ENCODE measurements around the gene RAB4A. TPM values are rescaled to one million over a fixed set of nuclear protein-coding genes. Genes with fewer than 3 reads are reported as not detected.
A peak's percentile ranks its signal among the peaks of the same experiment; 100 is the strongest.
"Not testable (repeated sequence)": the region's sequence is repeated elsewhere in the genome, so short reads cannot be mapped to it uniquely, and the experiment has no call there.

Gene RAB4A
- total and polyA plus RNA-seq, 3 experiments from 2014 or later, result 24.4 to 34.9 (median 32.2) TPM

GRCh38 chr1:229325401-229325800 lies 54.5 kb downstream of the RAB4A start:
- Mint-ChIP-seq H3K4me1 (peaks cover 15 to 32% (median 19%) of the 10 kb centered on the region in 3 donors), H3K9me3 (no peaks in the 10 kb centered on the region), H3K27ac (peak overlapping the region in 7 of 8 donors; percentile 68 to 95 (median 93)), H3K36me3 (peaks cover 3 to 49% (median 14%) of the 10 kb centered on the region in 3 donors), H3K4me3 (peak overlapping the region; percentile 3 to 80 (median 68)), H3K27me3 (no peaks in the 10 kb centered on the region)
- ChIA-PET CTCF (no interaction called here), POLR2A (no interaction called here)
- no peak for DNase-seq
- no peak overlapping the region for H3K4me3 ChIP-seq (ENCODE audit: low read length)
- H3K27me3 ChIP-seq (ENCODE audit: insufficient read depth, low read length, poor library complexity, severe bottlenecking), result no peaks in the 10 kb centered on the region
- peaks cover 8% of the 10 kb centered on the region for H3K36me3 ChIP-seq (ENCODE audit: insufficient read depth, low read length)
- H3K27ac ChIP-seq (ENCODE audit: low read depth, low read length), result no peak overlapping the region
- H3K9me3 ChIP-seq (ENCODE audit: low read length), result no peaks in the 10 kb centered on the region
- peaks cover 4% of the 10 kb centered on the region for H3K4me1 ChIP-seq (ENCODE audit: insufficient read depth, low read length)

- peak overlapping the region; percentile 37 to 80 (median 68) for H3K4me3 Mint-ChIP-seq
- no peak overlapping the region for H3K4me3 ChIP-seq (ENCODE audit: low read length)
These were observed 55.1 kb downstream of the RAB4A start for GRCh38 chr1:229325853-229326487.

DNA sequence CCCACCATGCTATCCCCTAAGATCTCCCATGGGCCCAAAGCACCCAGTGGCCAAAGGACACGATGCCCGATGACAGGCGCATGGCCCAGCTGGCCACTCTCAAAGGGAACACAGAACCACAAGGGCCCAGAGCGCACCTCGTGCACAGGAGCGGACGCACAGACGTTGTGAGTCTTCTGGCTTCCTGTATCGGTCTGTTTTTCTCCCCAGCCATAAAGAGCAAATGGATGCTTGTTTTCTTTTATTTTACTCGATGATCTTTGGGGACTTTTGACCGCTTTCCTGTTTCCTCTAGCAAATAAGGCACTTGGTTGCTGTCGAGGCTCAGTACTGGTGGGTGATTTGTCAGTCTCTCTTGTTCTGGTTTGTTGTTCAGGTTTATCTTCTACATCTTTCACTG lies 55.7 kb downstream of the RAB4A start:
- H3K27me3 Mint-ChIP-seq, result no peaks in the 10 kb centered on the region
- POLR2A ChIA-PET, result no interaction called here
- peaks cover 15 to 32% (median 19%) of the 10 kb centered on the region in 3 donors for H3K4me1 Mint-ChIP-seq
- CTCF ChIA-PET, result no interaction called here
- H3K27me3 ChIP-seq (ENCODE audit: insufficient read depth, low read length, poor library complexity, severe bottlenecking), result no peaks in the 10 kb centered on the region
- DNase-seq, result no peak
- peaks cover 8% of the 10 kb centered on the region for H3K36me3 ChIP-seq (ENCODE audit: insufficient read depth, low read length)
- no peak overlapping the region for H3K27ac ChIP-seq (ENCODE audit: low read depth, low read length)
- peak overlapping the region; percentile 61 to 95 (median 92) for H3K27ac Mint-ChIP-seq
- H3K4me1 ChIP-seq (ENCODE audit: insufficient read depth, low read length), result peaks cover 4% of the 10 kb centered on the region
- H3K9me3 Mint-ChIP-seq, result no peaks in the 10 kb centered on the region
- H3K36me3 Mint-ChIP-seq, result peaks cover 3 to 47% (median 14%) of the 10 kb centered on the region in 3 donors
- peak overlapping the region; percentile 37 to 80 (median 66) for H3K4me3 Mint-ChIP-seq
- no peak overlapping the region for H3K4me3 ChIP-seq (ENCODE audit: low read length)
- H3K9me3 ChIP-seq (ENCODE audit: low read length), result no peaks in the 10 kb centered on the region

More at GRCh38 chr1:229325853-229326487, 55.1 kb downstream of the RAB4A start:
- Histone ChIP-seq H3K9me3 (ENCODE audit: low read length) (no peaks in the 10 kb centered on the region), H3K27ac (ENCODE audit: low read depth, low read length) (no peak overlapping the region), H3K36me3 (ENCODE audit: insufficient read depth, low read length) (peaks cover 8% of the 10 kb centered on the region), H3K27me3 (ENCODE audit: insufficient read depth, low read length, poor library complexity, severe bottlenecking) (no peaks in the 10 kb centered on the region), H3K4me1 (ENCODE audit: insufficient read depth, low read length) (peaks cover 4% of the 10 kb centered on the region)
- DNase-seq, result no peak
- Mint-ChIP-seq H3K9me3 (no peaks in the 10 kb centered on the region), H3K36me3 (peaks cover 3 to 48% (median 14%) of the 10 kb centered on the region in 3 donors), H3K27ac (peak overlapping the region in 7 of 8 donors; percentile 68 to 95 (median 93)), H3K4me1 (peaks cover 15 to 32% (median 19%) of the 10 kb centered on the region in 3 donors), H3K27me3 (no peaks in the 10 kb centered on the region)
- CTCF ChIA-PET, result no interaction called here
- POLR2A ChIA-PET, result no interaction called here

GRCh38 chr1:229327765-229328164 lies 56.9 kb downstream of the RAB4A start:
- H3K4me1 ChIP-seq (ENCODE audit: insufficient read depth, low read length); H3K27ac ChIP-seq (ENCODE audit: low read depth, low read length); POLR2A ChIA-PET; H3K9me3 ChIP-seq (ENCODE audit: low read length); H3K36me3 ChIP-seq (ENCODE audit: insufficient read depth, low read length); H3K27me3 Mint-ChIP-seq; H3K27me3 ChIP-seq (ENCODE audit: insufficient read depth, low read length, poor library complexity, severe bottlenecking); CTCF ChIA-PET; H3K4me3 Mint-ChIP-seq; H3K9me3 Mint-ChIP-seq; H3K4me3 ChIP-seq (ENCODE audit: low read length): not testable (repeated sequence)
- DNase-seq, result peak in 4 of 5 donors; percentile 7 to 49 (median 32)
- Mint-ChIP-seq H3K27ac (peak overlapping the region; percentile 39 to 94 (median 70)), H3K4me1 (peaks cover 15 to 32% (median 19%) of the 10 kb centered on the region in 3 donors), H3K36me3 (peaks cover 5 to 40% (median 11%) of the 10 kb centered on the region in 3 donors)

DNA sequence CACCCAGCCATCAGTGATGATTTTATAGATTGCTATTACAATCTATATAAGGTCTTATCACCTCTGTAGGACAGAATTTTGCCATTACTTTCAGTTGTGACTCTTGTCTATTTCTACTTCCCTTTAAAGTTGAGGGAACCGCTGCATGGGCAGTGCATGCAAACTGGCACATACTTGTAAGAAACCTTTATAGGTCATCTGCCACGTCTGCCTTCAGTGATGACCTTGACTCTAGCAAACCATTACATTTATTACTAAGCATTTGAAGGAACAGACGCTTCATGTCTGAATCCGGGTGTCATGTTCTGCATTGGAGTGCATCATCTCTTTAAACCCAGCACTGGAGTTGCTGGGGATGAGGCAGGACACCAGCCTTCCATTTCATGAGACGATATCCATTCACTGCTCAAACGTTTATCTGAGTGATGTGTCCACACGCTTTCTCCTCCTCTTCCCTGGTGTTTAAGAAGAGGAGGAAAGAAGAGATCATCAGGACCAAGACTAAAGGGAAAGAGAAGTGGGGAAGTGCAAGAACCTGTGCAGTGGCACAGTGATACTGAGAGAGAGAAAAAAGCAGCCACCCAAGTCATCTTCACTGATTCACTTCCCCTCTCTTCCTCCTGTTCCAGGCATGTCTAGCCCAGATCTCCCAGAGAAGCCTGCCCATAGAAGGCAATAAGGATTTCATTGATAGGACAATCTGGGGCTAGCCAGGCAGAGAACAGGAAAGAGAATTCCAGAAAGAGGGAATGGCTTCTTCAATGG lies 57.9 kb downstream of the RAB4A start:
- Mint-ChIP-seq H3K4me3 (no peak overlapping the region), H3K36me3 (peaks cover 7 to 31% (median 8%) of the 10 kb centered on the region in 3 donors), H3K27me3 (no peaks in the 10 kb centered on the region), H3K9me3 (no peaks in the 10 kb centered on the region), H3K27ac (peak overlapping the region in 5 of 8 donors; percentile 52 to 94 (median 65)), H3K4me1 (peaks cover 15 to 32% (median 19%) of the 10 kb centered on the region in 3 donors)
- POLR2A ChIA-PET, result no interaction called here
- H3K36me3 ChIP-seq (ENCODE audit: insufficient read depth, low read length), result no peaks in the 10 kb centered on the region
- no peaks in the 10 kb centered on the region for H3K27me3 ChIP-seq (ENCODE audit: insufficient read depth, low read length, poor library complexity, severe bottlenecking)
- H3K9me3 ChIP-seq (ENCODE audit: low read length), result no peaks in the 10 kb centered on the region
- CTCF ChIA-PET, result no interaction called here
- H3K4me3 ChIP-seq (ENCODE audit: low read length), result no peak overlapping the region
- no peak overlapping the region for H3K27ac ChIP-seq (ENCODE audit: low read depth, low read length)
- no peak for DNase-seq
- H3K4me1 ChIP-seq (ENCODE audit: insufficient read depth, low read length), result peaks cover 4% of the 10 kb centered on the region

GRCh38 chr1:229334269-229334668 lies 63.4 kb downstream of the RAB4A start:
- ChIA-PET CTCF (no interaction called here), POLR2A (no interaction called here)
- Histone ChIP-seq H3K27me3 (ENCODE audit: insufficient read depth, low read length, poor library complexity, severe bottlenecking) (no peaks in the 10 kb centered on the region), H3K4me3 (ENCODE audit: low read length) (no peak overlapping the region), H3K9me3 (ENCODE audit: low read length) (no peaks in the 10 kb centered on the region), H3K4me1 (ENCODE audit: insufficient read depth, low read length) (no peaks in the 10 kb centered on the region), H3K36me3 (ENCODE audit: insufficient read depth, low read length) (no peaks in the 10 kb centered on the region), H3K27ac (ENCODE audit: low read depth, low read length) (no peak overlapping the region)
- H3K4me3 Mint-ChIP-seq, result peak overlapping the region in 1 of 7 donors; percentile 62
- no peak overlapping the region for H3K27ac Mint-ChIP-seq
- H3K27me3 Mint-ChIP-seq, result peaks cover 0 to 2% of the 10 kb centered on the region in 2 donors
- no peak for DNase-seq
- H3K36me3 Mint-ChIP-seq, result peaks cover 10 to 16% (median 13%) of the 10 kb centered on the region in 3 donors
- H3K4me1 Mint-ChIP-seq, result peaks cover 17 to 31% (median 19%) of the 10 kb centered on the region in 3 donors
- no peaks in the 10 kb centered on the region for H3K9me3 Mint-ChIP-seq

GRCh38 chr1:229334716-229335115 lies 63.8 kb downstream of the RAB4A start:
- peaks cover 10 to 16% (median 12%) of the 10 kb centered on the region in 3 donors for H3K36me3 Mint-ChIP-seq
- no peak overlapping the region for H3K27ac Mint-ChIP-seq
- no peak for DNase-seq
- no peak overlapping the region for H3K27ac ChIP-seq (ENCODE audit: low read depth, low read length)
- no peaks in the 10 kb centered on the region for H3K36me3 ChIP-seq (ENCODE audit: insufficient read depth, low read length)
- peak overlapping the region in 1 of 7 donors; percentile 62 for H3K4me3 Mint-ChIP-seq
- H3K4me1 ChIP-seq (ENCODE audit: insufficient read depth, low read length), result no peaks in the 10 kb centered on the region
- H3K4me1 Mint-ChIP-seq, result peaks cover 21 to 35% (median 24%) of the 10 kb centered on the region in 3 donors
- no peaks in the 10 kb centered on the region for H3K9me3 ChIP-seq (ENCODE audit: low read length)
- no peaks in the 10 kb centered on the region for H3K9me3 Mint-ChIP-seq
- POLR2A ChIA-PET, result no interaction called here
- no peaks in the 10 kb centered on the region for H3K27me3 ChIP-seq (ENCODE audit: insufficient read depth, low read length, poor library complexity, severe bottlenecking)
- H3K27me3 Mint-ChIP-seq, result peaks cover 0 to 2% of the 10 kb centered on the region in 2 donors
- H3K4me3 ChIP-seq (ENCODE audit: low read length), result no peak overlapping the region
- CTCF ChIA-PET, result no interaction called here

GRCh38 chr1:229336345-229336744 lies 65.4 kb downstream of the RAB4A start:
- Mint-ChIP-seq H3K27me3 (peaks cover 0 to 2% of the 10 kb centered on the region in 2 donors), H3K4me3 (peak overlapping the region in 1 of 7 donors; percentile 16), H3K36me3 (peaks cover 10 to 12% (median 12%) of the 10 kb centered on the region in 3 donors), H3K4me1 (peaks cover 34 to 49% (median 37%) of the 10 kb centered on the region in 3 donors), H3K9me3 (no peaks in the 10 kb centered on the region), H3K27ac (peak overlapping the region in 4 of 8 donors; percentile 15 to 94 (median 49))
- H3K4me3 ChIP-seq (ENCODE audit: low read length), result no peak overlapping the region
- peaks cover 9% of the 10 kb centered on the region for H3K4me1 ChIP-seq (ENCODE audit: insufficient read depth, low read length)
- ChIA-PET POLR2A (no interaction called here), CTCF (no interaction called here)
- no peak overlapping the region for H3K27ac ChIP-seq (ENCODE audit: low read depth, low read length)
- H3K27me3 ChIP-seq (ENCODE audit: insufficient read depth, low read length, poor library complexity, severe bottlenecking), result no peaks in the 10 kb centered on the region
- H3K36me3 ChIP-seq (ENCODE audit: insufficient read depth, low read length), result no peaks in the 10 kb centered on the region
- DNase-seq, result no peak
- no peaks in the 10 kb centered on the region for H3K9me3 ChIP-seq (ENCODE audit: low read length)

All from CD8-positive, alpha-beta memory T cell (primary cell).